ENCODE measurements around the gene PTPA.
A peak's percentile ranks its signal among the peaks of the same experiment; 100 is the strongest.

The PTPA gene

GRCh38 chr9:129182625-129183494 lies 71.6 kb downstream of the PTPA start:
- peak; percentile 54 for DNase-seq (ENCODE audit: low read depth)
- TF ChIP-seq, protein P1, sequence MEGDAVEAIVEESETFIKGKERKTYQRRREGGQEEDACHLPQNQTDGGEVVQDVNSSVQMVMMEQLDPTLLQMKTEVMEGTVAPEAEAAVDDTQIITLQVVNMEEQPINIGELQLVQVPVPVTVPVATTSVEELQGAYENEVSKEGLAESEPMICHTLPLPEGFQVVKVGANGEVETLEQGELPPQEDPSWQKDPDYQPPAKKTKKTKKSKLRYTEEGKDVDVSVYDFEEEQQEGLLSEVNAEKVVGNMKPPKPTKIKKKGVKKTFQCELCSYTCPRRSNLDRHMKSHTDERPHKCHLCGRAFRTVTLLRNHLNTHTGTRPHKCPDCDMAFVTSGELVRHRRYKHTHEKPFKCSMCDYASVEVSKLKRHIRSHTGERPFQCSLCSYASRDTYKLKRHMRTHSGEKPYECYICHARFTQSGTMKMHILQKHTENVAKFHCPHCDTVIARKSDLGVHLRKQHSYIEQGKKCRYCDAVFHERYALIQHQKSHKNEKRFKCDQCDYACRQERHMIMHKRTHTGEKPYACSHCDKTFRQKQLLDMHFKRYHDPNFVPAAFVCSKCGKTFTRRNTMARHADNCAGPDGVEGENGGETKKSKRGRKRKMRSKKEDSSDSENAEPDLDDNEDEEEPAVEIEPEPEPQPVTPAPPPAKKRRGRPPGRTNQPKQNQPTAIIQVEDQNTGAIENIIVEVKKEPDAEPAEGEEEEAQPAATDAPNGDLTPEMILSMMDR (IDR thresholded peaks at IDR 0.05; ENCODE audit: low read depth, low read length), result peak; percentile 33
- no peak for TF ChIP-seq MYC (IDR thresholded peaks at IDR 0.05; ENCODE audit: low read depth, low read length)
- H3K4me3 ChIP-seq (ENCODE audit: low read depth, low read length), result no peak overlapping the region

DNA sequence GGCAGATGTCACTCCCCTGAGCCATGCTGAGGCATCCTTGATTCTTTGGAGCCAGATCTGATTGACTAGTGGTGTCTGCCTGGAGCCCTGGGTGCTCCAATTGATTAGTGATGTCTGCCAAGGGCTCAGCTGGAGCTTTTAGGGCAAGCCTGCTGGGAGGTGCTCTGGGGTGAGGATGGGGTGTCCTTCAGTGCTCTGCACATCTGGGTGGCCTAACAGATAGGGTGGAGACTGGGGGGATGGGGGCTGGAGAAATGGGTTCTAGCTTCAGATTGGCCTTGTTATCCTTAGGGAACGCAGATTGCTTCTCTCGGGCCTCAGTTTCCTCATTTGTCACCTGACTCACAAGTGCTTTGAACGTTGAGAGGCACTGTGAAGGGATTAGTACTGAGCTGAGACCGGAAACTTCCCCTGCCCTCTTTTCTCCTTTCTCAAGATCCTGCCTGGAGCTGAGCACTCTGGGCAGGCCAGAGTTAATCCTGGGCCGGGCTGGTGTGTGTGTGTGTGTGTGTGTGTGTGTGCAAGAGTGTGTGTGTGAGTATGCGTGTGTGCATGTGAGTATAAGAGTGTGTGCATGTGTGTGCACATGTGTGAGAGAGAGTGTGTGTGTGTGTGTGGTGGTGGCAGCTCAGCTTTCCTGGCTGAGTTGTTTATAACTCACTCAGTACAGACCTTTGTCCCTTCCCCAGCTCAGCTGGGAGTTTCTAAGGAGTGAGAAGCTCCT lies 72.4 kb downstream of the PTPA start:
- no peak overlapping the region for H3K4me3 ChIP-seq (ENCODE audit: low read depth, low read length)
- TF ChIP-seq MAX (IDR thresholded peaks at IDR 0.05; ENCODE audit: low read depth, low read length) (no peak), MYC (IDR thresholded peaks at IDR 0.05; ENCODE audit: low read depth, low read length) (no peak), POLR2A (IDR thresholded peaks at IDR 0.05; ENCODE audit: extremely low read depth, insufficient read length) (no peak)
- TF ChIP-seq, protein P1 (IDR thresholded peaks at IDR 0.05; ENCODE audit: low read depth, low read length), result no peak
- no peak for DNase-seq (ENCODE audit: low read depth)

DNA sequence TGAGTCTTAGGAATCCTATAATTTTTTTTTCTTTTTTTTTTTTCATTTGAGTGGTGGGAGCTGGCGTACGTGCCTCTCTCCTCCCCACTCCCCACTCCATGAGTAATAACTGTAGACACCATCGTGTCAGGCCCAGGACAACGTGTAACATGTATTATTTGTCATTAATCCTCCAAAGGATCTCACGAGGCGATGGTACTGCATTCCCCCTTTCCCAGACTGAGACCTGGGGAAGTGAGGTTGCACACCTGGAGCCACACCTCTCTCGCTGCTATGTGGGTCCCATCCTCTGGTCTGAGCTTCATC lies 73.0 kb downstream of the PTPA start:
- DNase-seq (ENCODE audit: low read depth), result no peak
- TF ChIP-seq MAX (IDR thresholded peaks at IDR 0.05; ENCODE audit: low read depth, low read length) (no peak), MYC (IDR thresholded peaks at IDR 0.05; ENCODE audit: low read depth, low read length) (no peak), POLR2A (IDR thresholded peaks at IDR 0.05; ENCODE audit: extremely low read depth, insufficient read length) (no peak)
- TF ChIP-seq, protein P1 (IDR thresholded peaks at IDR 0.05; ENCODE audit: low read depth, low read length), result no peak
- H3K4me3 ChIP-seq (ENCODE audit: low read depth, low read length), result no peak overlapping the region

GRCh38 chr9:129184596-129185122 lies 73.4 kb downstream of the PTPA start:
- H3K4me3 ChIP-seq (ENCODE audit: low read depth, low read length), result no peak overlapping the region
- TF ChIP-seq, protein P1 (IDR thresholded peaks at IDR 0.05; ENCODE audit: low read depth, low read length), result no peak
- no peak for DNase-seq (ENCODE audit: low read depth)

DNA sequence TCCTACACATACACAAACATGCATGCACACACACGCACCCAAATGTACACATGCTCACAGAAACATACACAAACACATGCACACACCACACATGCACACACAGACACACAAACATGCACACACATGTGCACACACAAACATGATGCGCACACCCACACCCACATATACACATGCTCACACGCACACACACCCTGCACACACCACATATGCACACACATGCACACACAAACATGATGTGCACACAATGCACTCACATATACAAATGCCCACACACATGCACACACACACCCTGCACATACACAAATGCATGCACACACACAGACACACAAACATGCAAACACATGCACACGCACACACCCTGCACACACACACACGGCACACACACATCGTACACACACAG lies 74.2 kb downstream of the PTPA start:
- no peak overlapping the region for H3K4me3 ChIP-seq (ENCODE audit: low read depth, low read length)
- TF ChIP-seq, protein P1 (IDR thresholded peaks at IDR 0.05; ENCODE audit: low read depth, low read length), result no peak
- TF ChIP-seq POLR2A (IDR thresholded peaks at IDR 0.05; ENCODE audit: extremely low read depth, insufficient read length) (no peak), MAX (IDR thresholded peaks at IDR 0.05; ENCODE audit: low read depth, low read length) (no peak), MYC (IDR thresholded peaks at IDR 0.05; ENCODE audit: low read depth, low read length) (no peak)
- DNase-seq (ENCODE audit: low read depth), result no peak
